Thyroid gland (tissue), 4 donors: ENCODE measurements around the gene ARF5. TPM values are rescaled to one million over a fixed set of nuclear protein-coding genes. Genes with fewer than 3 reads are reported as not detected.
"Not testable (repeated sequence)": the region's sequence is repeated elsewhere in the genome, so short reads cannot be mapped to it uniquely, and the experiment has no call there.

ENCODE experiments used
- DNase-seq, 2 donors: peaks; one replicate each; pipeline ENCODE4 v3.0.0-alpha.2; 2019
- H3K27ac ChIP-seq, 3 donors: fragments of 200-600 bp; sonication (generic); 1 replicate in 2 of 3; 2 replicates in 1 of 3; pipeline ENCODE4 v1.5.1; 2016 to 2019; ENCODE audit warnings: mild to moderate bottlenecking in 1 of 3, moderate library complexity in 1 of 3
- H3K27me3 ChIP-seq: fragments of 200-600 bp; sonication (generic); one replicate; pipeline ENCODE4 v1.5.1; 2019
- H3K36me3 ChIP-seq, 2 donors: fragments of 200-600 bp; sonication (generic); one replicate each; pipeline ENCODE4 v1.5.1; 2016 to 2019
- H3K4me1 ChIP-seq, 2 donors: fragments of 200-600 bp; sonication (generic); one replicate each; pipeline ENCODE4 v1.5.1; 2017 to 2019
- H3K4me3 ChIP-seq, 3 donors: fragments of 200-600 bp; sonication (generic); replicated peaks in 1 of 3; 1 replicate in 2 of 3; 2 replicates in 1 of 3; pipeline ENCODE4 v1.5.1; 2016; ENCODE audit warnings: mild to moderate bottlenecking in 1 of 3
- H3K9me3 ChIP-seq: fragments of 200-600 bp; sonication (generic); one replicate; pipeline ENCODE4 v1.5.1; 2017
- CTCF ChIP-seq, 6 experiments: fragments of 200-600 bp in 3 of 6; fragments of 450-650 bp in 3 of 6; sonication (generic) in 3 of 6; IDR thresholded peaks; one replicate each; pipeline ENCODE4 v1.5.1; 2016 to 2019; ENCODE audit warnings: antibody characterized with exemption in 6 of 6, mild to moderate bottlenecking in 2 of 6, inconsistent platforms in 1 of 6, moderate library complexity in 1 of 6
- POLR2A ChIP-seq, 2 donors: fragments of 450-650 bp; IDR thresholded peaks; one replicate each; pipeline ENCODE4 v1.6.1; 2017; ENCODE audit warnings: antibody characterized with exemption in 2 of 2, mild to moderate bottlenecking in 2 of 2, moderate library complexity in 1 of 2
- WGBS, 2 donors: methylation state at CpG; one replicate each; pipeline ENCODE4 v1.1.5; 2017; 5-methylcytosine and 5-hydroxymethylcytosine counted together
- intact Hi-C: fragments of 100-400 bp; cut with DNase I; formaldehyde crosslinking; loops from one replicate; pipeline ENCODE4 v1.15.1; 2023
- total RNA-seq, 4 donors: library from RNA; depleted of rRNA; stranded (reverse); fragments of >200 nt; gene quantifications; one replicate each; pipeline ENCODE4 v1.2.3, GENCODE V29; 2016

ARF5 gene
- total RNA-seq, 4 donors from 2014 or later, result 156 to 246 (median 178) TPM

GRCh38 chr7:127550247-127550646 is 38.0 kb upstream of the ARF5 start:
- TF ChIP-seq POLR2A (IDR thresholded peaks at IDR 0.05), result no peak
- TF ChIP-seq CTCF (IDR thresholded peaks at IDR 0.05), result peak in 1 of 6 experiments; percentile 12
- WGBS, 2 donors, result 47 to 50% methylated on average over 1 of the region's 1 CpG
- intact Hi-C loops, result no loop called here

GRCh38 chr7:127551941-127552340 is 36.3 kb upstream of the ARF5 start:
- WGBS, 2 donors, result 81 to 82% methylated on average over 4 of the region's 4 CpGs
- Histone ChIP-seq H3K27ac (no peak overlapping the region), H3K4me1 (peaks cover 0 to 3% of the 10 kb centered on the region in 2 donors), H3K36me3 (no peaks in the 10 kb centered on the region), H3K4me3 (no peak overlapping the region), H3K9me3 (no peaks in the 10 kb centered on the region), H3K27me3 (no peaks in the 10 kb centered on the region)
- intact Hi-C loops, result no loop called here
- DNase-seq, result no peak
- TF ChIP-seq CTCF (IDR thresholded peaks at IDR 0.05) (no peak), POLR2A (IDR thresholded peaks at IDR 0.05) (no peak)

More at GRCh38 chr7:127550247-127550646, 38.0 kb upstream of the ARF5 start:
- Histone ChIP-seq H3K27me3 (no peaks in the 10 kb centered on the region), H3K36me3 (no peaks in the 10 kb centered on the region), H3K4me3 (no peak overlapping the region), H3K9me3 (no peaks in the 10 kb centered on the region), H3K4me1 (peaks cover 0 to 3% of the 10 kb centered on the region in 2 donors), H3K27ac (no peak overlapping the region)
- DNase-seq, result no peak

- no peak for DNase-seq
- TF ChIP-seq CTCF (IDR thresholded peaks at IDR 0.05) (no peak), POLR2A (IDR thresholded peaks at IDR 0.05) (no peak)
- Histone ChIP-seq H3K4me3 (no peak overlapping the region), H3K4me1 (no peaks in the 10 kb centered on the region), H3K27ac (no peak overlapping the region), H3K36me3 (no peaks in the 10 kb centered on the region), H3K27me3 (no peaks in the 10 kb centered on the region), H3K9me3 (no peaks in the 10 kb centered on the region)
- whole genome bisulfite sequencing, 2 donors, result 86 to 96% methylated on average over 2 of the region's 2 CpGs
- intact Hi-C loops, result no loop called here
Observed at GRCh38 chr7:127556404-127556803, 31.8 kb upstream of the ARF5 start.

- Histone ChIP-seq H3K9me3 (no peaks in the 10 kb centered on the region), H3K4me3 (no peak overlapping the region), H3K4me1 (no peaks in the 10 kb centered on the region), H3K36me3 (no peaks in the 10 kb centered on the region), H3K27me3 (no peaks in the 10 kb centered on the region), H3K27ac (no peak overlapping the region)
- TF ChIP-seq CTCF (IDR thresholded peaks at IDR 0.05), result no peak
- TF ChIP-seq POLR2A (IDR thresholded peaks at IDR 0.05), result no peak
- intact Hi-C loops, result no loop called here
- DNase-seq, result no peak
- WGBS, 2 donors, result 80% methylated on average over 2 of the region's 2 CpGs
Observed at GRCh38 chr7:127557803-127558202, 30.4 kb upstream of the ARF5 start.

- intact Hi-C loops, result no loop called here
- Histone ChIP-seq H3K4me1 (no peaks in the 10 kb centered on the region), H3K4me3 (no peak overlapping the region), H3K27ac (no peak overlapping the region), H3K9me3 (no peaks in the 10 kb centered on the region), H3K36me3 (no peaks in the 10 kb centered on the region), H3K27me3 (no peaks in the 10 kb centered on the region)
- 86 to 92% methylated on average over 3 of the region's 3 CpGs for WGBS, 2 donors
- TF ChIP-seq POLR2A (IDR thresholded peaks at IDR 0.05), result no peak
- no peak for TF ChIP-seq CTCF (IDR thresholded peaks at IDR 0.05)
- DNase-seq, result no peak
Observed at GRCh38 chr7:127566242-127566641, 22.0 kb upstream of the ARF5 start.

- intact Hi-C loops, H3K27me3 ChIP-seq, H3K36me3 ChIP-seq, H3K27ac ChIP-seq, H3K4me1 ChIP-seq, DNase-seq, H3K4me3 ChIP-seq, H3K9me3 ChIP-seq: not testable (repeated sequence)
- 100% methylated on average over 1 of the region's 3 CpGs for WGBS, 2 donors
Observed at GRCh38 chr7:127568034-127568433, 20.2 kb upstream of the ARF5 start.
